ENCODE results near the gene B4GALNT3.

The B4GALNT3 gene

DNA sequence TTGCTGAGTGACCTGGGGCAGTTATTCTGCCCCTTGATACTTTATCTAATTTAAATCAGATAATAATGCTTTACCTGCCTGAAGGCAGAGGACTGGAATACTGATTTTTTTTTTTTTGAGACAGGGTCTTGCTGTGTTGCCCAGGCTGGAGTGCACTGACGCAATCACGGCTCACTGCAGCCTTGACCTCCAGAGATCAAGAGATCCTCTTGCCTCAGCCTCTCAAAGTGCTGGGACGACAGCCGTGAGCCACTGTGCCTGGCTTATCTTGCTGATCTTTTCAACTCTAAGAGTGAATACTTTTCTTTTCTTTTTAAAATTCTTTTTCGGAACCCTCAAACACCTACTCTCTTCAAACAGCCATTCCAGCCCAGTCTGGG, 699 bp upstream of the B4GALNT3 start:
- TF ChIP-seq, protein P1, sequence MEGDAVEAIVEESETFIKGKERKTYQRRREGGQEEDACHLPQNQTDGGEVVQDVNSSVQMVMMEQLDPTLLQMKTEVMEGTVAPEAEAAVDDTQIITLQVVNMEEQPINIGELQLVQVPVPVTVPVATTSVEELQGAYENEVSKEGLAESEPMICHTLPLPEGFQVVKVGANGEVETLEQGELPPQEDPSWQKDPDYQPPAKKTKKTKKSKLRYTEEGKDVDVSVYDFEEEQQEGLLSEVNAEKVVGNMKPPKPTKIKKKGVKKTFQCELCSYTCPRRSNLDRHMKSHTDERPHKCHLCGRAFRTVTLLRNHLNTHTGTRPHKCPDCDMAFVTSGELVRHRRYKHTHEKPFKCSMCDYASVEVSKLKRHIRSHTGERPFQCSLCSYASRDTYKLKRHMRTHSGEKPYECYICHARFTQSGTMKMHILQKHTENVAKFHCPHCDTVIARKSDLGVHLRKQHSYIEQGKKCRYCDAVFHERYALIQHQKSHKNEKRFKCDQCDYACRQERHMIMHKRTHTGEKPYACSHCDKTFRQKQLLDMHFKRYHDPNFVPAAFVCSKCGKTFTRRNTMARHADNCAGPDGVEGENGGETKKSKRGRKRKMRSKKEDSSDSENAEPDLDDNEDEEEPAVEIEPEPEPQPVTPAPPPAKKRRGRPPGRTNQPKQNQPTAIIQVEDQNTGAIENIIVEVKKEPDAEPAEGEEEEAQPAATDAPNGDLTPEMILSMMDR (conservative IDR thresholded peaks at IDR 0.05; ENCODE audit: low read depth), result no peak
- CTCF ChIA-PET, result no interaction called here
- DNase-seq (ENCODE audit: low spot score), result no peak
- POLR2A ChIA-PET (ENCODE audit: low non-redundant PET), result no interaction called here
- no peak overlapping the region for H3K27ac ChIP-seq

DNA sequence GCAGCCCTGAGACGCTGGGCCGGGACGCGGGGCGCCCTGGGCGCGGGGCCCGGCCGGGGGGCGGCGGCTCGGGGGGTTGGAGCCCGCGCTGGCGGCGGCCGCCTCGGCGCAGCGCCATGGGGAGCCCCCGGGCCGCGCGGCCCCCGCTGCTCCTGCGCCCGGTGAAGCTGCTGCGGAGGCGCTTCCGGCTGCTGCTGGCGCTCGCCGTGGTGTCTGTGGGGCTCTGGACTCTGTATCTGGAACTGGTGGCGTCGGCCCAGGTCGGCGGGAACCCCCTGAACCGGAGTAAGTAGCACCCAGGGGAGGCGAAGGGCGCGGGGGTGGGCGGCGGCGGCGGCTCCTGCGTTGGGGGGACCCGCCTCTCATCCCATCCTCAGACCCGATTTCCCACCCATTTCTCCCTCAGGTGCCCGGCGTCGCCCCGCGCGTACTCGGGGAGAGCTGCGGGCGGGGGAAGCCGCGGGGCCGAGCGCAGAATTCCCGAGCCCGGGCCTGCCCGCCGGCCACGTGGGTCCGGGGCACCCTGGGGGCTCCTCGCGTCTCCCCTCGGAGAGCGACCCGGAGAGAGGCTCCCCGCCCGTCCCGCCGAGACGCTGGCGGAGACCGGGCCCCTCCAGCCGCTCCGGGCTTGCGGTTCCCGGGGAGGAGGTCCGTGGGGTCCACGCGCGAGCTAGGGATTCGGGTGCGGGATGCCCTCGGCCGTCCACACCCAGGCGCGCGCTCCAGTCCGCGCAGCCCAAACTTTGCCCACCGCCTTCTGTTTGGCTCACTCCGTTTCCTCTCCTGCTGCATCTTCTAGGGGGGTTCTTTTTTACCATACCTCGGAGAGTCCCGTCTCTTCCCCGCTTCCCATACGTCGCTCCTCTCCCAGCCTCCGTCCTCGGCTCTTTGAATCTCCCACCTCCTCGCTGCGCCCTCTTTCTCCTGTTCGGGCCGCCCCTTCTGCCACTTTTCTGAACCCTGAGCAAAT, 807 bp downstream of the B4GALNT3 start:
- no peak for DNase-seq (ENCODE audit: low spot score)
- ChIA-PET CTCF (no interaction called here), POLR2A (ENCODE audit: low non-redundant PET) (no interaction called here)
- no peak overlapping the region for H3K27ac ChIP-seq
- TF ChIP-seq, protein P1 (conservative IDR thresholded peaks at IDR 0.05; ENCODE audit: low read depth), result no peak

GRCh38 chr12:461425-461824, 1.7 kb downstream of the B4GALNT3 start:
- ChIA-PET POLR2A (ENCODE audit: low non-redundant PET) (no interaction called here), CTCF (interaction anchor here (0.6 kb wide), 1 partner anchor 20 kb away, joined by 3 read pairs; no protein-coding TSS in a partner anchor)
- H3K27ac ChIP-seq, result no peak overlapping the region
- DNase-seq (ENCODE audit: low spot score), result no peak
- TF ChIP-seq, protein P1 (conservative IDR thresholded peaks at IDR 0.05; ENCODE audit: low read depth), result no peak

- TF ChIP-seq, protein P1 (conservative IDR thresholded peaks at IDR 0.05; ENCODE audit: low read depth), result no peak
- POLR2A ChIA-PET (ENCODE audit: low non-redundant PET), result no interaction called here
- CTCF ChIA-PET, result interaction anchor here (0.6 to 0.7 kb wide), 3 partner anchors 16 to 413 kb away, joined by 3 to 4 read pairs (median 3); no protein-coding TSS in a partner anchor
- peak; percentile 46 for DNase-seq (ENCODE audit: low spot score)
- H3K27ac ChIP-seq, result no peak overlapping the region
Measured at GRCh38 chr12:462936-463705, 3.4 kb downstream of the B4GALNT3 start.

DNA sequence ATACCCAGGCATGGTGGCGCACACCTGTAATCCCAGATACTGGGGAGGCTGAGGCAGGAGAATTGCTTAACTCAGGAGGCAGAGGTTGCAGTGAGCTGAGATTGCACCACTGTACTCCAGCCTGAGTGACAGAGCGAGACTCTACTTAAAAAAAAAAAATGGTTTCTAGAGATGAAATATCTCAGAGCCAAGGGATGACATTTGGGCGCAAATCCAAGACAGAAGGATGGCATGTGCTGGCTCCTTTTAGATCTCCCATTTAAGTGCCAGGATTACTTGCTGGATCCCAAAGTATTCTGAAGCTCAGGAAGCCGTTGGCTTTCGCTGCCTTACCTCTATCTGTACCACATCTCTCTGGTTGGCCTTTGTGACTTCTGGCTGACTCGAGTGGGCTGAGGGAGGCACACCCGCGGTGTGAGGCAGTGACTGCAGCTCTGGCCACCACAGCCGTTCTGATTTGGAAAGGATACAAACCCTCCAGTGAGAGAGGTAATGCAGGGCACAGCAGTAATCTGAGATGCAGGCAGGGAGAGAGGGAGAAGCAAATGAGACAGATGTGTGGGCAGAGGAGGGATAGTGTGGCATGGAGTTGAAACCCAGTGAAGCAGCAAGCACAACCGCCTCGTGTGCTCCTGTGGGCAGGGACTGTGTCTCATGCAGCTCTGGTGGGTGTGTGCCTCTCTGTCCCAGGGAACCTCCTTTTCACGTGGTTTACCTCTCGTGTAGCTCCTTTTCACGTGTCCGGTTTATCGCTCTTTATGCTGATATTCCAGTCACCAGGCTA, 4.9 kb downstream of the B4GALNT3 start:
- H3K27ac ChIP-seq, result no peak overlapping the region
- ChIA-PET CTCF (interaction anchor here (0.8 to 1.2 kb wide), 2 partner anchors 11 to 13 kb away, joined by 3 read pairs; no protein-coding TSS in a partner anchor), POLR2A (ENCODE audit: low non-redundant PET) (no interaction called here)
- DNase-seq (ENCODE audit: low spot score), result no peak
- TF ChIP-seq, protein P1 (conservative IDR thresholded peaks at IDR 0.05; ENCODE audit: low read depth), result no peak

- H3K27ac ChIP-seq, result no peak overlapping the region
- CTCF ChIA-PET, result interaction anchor here (1.0 kb wide), 1 partner anchor 36 kb away, joined by 3 read pairs; no protein-coding TSS in a partner anchor
- TF ChIP-seq, protein P1 (conservative IDR thresholded peaks at IDR 0.05; ENCODE audit: low read depth), result no peak
- DNase-seq (ENCODE audit: low spot score), result no peak
- POLR2A ChIA-PET (ENCODE audit: low non-redundant PET), result no interaction called here
Measured at GRCh38 chr12:466039-466438, 6.3 kb downstream of the B4GALNT3 start.

Data from RWPE1 (cell line).